Kidney glomerular epithelial cell (primary cell): ENCODE measurements around the gene DDOST.

Experiments
- DNase-seq: peaks from one replicate; lab custom pipeline; 2025; lab: John Stamatoyannopoulos, UW

Gene DDOST

DNA sequence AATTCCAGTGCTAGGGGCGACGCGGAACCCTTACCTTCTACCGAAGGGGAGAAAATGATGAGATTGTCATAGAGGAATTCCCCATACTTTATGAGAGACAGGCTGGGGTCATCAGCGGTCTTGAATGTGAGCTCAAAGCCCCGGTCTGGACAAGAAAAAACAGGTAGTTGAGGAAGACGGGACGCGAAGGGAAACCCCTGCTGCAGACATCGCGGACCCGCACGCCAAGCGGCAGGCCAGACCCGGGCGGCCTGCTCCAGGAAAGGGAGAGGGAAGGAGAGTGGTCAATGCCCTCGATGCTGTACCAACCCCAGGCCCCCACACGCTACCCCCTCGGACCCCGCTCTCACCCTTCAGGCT lies 342 bp downstream of the DDOST start:
- DNase-seq = no peak

DNA sequence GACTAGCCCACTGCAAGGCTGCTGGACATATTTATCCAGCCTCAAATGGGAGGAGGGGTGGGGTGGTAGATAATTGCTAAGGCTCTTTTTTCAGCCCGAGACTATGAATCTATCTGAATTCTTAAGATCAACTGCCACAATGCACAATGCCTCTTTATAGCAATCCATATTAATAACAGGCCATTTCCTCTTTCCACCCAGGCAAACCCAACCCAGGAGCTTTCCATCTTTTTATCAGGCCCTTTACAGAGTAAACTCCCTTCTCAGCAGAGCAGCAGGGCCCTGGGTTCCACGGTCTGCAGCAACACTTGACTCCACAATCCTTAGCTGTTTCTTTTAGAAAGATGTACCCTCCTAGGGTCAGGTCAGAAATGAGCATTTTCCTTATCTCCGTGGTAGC lies 806 bp downstream of the DDOST start:
- no peak for DNase-seq

DNA sequence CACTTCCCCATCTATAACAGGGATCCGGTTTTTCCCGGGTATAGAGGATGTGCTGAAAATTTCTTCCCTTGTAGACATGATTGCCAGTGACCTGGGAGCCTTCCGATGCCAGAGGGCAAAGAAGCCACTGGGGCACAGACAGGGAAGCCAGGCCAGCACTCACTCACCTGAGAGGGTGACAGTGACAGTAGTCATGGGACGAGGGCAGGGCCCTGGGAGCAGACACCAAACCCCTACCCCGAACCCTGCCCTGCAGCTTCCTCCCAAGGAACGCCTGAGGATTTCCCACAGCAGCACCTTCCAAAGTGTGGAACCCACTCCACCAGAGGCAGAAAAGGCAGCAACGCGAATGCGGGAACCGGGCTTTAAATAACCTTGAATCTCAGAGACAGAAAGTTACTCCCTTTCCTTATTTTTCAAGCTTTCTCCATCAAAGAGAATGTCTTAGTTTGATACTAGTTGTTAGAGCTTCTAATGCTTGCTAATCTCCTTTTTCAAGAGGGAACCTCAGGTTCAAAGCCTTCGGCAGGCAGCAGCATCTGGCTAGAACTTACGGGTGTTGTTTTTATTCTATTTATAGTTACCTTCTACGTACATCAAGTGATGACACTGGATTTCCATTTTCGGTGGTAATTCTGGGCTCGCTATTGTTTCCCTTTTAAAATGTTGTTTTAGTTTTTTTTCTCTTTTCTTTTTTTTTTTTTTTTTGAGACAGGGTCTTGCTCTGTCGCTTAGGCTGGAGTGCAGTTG lies 2.8 kb downstream of the DDOST start:
- DNase-seq = no peak

DNA sequence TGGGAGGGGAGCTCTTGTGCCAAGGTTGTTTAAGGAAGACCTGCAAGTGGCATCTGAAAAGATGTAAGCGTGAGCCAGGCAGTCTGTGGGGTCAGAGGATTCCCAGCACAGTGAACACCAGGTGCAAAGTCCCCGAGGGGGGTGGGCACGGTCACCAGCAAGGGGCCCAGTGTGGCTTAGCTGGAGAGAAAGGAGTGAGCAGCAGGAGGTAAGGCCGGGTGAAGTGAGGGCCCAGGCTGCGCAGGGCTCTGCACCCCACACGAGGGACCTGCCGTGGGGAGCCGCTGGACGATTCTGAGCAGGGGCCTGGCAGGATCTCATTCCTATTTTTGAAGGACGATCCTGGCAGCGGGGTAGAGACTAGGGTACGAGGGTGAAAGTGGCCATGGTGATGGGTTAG lies 4.1 kb downstream of the DDOST start:
- no peak for DNase-seq

DNA sequence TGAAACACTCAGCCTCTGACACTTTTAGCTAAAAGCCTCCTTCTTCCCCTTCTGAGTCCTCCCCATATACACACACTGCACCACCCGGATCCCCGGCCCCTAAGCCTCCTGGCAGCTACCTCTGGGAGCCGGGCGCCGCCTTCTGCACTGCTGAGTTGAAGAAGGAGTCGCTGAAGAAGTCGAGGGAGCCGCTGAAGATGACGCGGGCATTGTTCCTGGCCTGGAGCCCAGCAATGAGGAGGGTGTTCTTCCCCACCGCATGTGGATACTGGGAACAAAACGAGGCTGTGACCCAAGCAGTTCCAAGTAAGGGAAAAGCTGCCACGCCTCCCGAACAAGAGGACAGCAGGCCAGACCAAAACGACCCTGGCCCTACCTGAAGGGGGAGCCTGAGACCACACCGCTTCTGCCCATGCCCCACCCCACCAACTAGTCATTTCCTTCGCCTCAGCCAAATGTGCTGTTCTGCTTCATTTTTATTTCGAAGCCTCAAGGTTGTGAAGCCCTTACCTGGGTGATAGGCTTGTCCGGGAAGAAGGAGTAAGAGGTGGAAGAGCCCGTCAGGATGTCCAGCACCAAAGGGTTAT lies 7.0 kb downstream of the DDOST start:
- DNase-seq = no peak

DNA sequence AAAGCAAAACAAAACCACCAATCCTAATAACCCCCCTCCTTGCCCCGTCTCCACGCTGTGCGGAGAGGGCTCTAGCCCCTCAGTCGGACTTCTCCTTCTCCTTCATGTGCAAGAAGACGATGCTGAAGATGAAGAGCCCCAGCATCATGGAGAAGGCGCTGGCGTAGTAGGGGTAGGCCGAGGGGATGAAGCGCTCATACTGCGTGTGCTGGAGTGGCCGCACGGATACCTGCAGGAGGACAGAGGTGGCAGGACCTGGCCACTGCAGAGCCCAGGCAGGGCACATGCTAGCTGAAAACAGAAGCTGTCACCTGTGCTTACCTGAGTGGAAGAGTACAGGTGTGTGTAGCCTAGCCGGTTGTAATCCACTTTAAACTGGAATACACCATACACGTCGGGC lies 8.9 kb downstream of the DDOST start:
- no peak for DNase-seq

DNA sequence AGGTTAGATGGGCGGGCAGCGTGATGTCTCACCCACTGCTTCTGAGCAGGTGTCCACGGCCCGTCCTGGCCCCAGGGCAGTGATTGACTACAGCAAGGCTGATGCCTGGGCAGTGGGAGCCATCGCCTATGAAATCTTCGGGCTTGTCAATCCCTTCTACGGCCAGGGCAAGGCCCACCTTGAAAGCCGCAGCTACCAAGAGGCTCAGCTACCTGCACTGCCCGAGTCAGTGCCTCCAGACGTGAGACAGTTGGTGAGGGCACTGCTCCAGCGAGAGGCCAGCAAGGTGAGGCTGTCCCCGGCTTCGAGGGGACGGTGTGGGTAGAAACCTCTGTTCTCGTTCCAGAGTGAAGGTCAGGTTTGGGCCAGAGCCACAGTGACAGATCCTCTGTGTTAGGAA lies 12.2 kb downstream of the DDOST start:
- no peak for DNase-seq

DNA sequence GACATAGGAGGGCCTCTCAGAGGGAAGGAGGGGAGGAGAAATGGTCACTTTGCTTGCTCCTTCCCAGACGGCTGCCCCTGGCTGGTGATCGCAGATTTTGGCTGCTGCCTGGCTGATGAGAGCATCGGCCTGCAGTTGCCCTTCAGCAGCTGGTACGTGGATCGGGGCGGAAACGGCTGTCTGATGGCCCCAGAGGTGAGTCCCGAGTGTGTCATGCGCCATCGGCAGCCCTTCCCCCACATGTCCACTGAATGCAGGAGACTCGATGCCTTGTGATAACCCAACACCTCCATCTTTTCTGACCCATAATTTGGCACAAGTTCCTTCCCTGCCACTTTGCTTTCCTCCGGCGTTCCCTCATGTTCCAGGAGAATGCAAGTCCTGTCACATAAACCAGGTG lies 12.7 kb downstream of the DDOST start:
- DNase-seq = no peak

DNA sequence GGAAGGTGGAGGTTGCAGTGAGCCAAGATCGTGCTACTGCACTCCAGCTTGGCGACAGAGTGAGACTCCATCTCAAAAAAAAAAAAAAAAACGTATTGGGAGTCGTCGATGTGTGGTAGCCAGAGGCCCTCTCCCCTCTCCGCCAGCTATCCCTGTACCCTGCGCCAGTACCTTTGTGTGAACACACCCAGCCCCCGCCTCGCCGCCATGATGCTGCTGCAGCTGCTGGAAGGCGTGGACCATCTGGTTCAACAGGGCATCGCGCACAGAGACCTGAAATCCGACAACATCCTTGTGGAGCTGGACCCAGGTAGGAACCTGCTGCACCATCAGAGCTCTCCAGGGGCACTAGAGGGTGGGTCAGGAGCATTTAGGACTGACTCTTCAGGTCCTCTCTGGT lies 15.8 kb downstream of the DDOST start:
- DNase-seq = no peak

DNA sequence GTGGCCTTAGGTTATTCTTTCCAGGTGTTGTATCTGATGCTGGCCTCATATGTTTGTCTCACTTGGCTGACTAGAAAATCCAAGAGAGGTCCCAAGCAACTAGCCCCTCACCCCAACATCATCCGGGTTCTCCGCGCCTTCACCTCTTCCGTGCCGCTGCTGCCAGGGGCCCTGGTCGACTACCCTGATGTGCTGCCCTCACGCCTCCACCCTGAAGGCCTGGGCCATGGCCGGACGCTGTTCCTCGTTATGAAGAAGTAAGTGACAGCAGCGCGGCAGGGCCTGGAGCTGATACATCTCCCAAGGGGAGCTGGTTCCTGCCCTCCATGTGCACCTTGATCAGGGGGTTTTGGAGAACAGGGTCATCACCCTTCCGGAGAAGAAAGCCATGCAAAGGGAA lies 16.8 kb downstream of the DDOST start:
- no peak for DNase-seq

DNA sequence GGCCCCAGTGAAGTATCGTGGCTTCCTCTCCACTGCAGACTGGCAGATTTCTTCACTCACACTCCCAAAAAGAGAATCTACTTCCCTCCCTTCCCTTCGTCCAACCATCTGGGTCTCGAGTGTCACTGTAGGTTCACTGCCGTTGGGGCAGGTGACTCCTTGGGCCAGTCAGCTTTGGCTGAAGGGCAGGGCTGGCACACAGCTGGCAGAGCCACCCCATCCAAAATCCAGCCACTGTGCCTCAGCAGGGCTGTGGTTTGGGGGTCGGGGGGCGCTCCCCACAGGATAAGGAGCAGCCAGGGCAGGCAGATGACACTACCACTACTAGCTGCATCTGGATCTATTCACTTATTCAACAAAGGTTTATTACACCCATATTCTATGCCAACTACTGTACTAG lies 18.1 kb downstream of the DDOST start:
- DNase-seq = no peak

DNA sequence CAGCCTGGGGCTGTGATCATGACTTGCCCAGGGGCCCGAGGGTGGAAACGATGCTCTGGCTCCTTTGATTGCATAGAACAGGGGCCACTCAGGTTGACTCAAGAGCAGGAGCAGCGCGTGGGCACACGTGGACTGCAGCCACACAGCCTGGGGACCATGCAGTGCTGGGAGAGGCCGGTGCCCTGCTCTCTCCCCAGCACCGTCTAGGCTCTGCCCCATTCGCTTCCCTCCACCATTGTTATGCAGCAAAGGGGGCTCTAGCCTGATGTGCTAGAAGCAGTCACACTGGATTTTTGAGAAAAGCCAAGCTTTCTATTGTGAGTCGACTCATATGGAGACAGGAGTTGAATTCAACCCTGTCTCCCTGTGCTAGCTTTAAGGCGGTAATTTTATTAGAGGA lies 19.2 kb downstream of the DDOST start:
- no peak for DNase-seq

DNA sequence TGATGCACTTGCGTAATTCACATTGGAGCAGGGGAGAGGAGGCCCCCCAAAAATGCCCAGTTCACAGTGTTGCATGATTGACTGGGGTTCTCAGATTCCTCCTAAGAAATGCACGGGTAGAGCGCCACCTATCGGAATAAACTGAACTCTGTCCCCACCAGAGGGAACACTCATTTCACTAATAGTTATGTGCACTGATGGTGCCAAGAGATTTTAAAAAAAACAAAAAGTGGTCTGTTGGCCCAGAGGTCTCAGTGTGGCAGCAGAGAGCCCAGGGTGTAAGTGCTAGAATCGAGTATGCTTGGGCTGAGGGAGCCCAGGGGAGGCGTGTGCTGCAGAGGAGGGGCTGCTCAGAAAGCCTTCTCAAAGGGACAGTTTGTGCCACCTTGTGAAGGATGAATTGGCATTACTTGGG lies 21.0 kb downstream of the DDOST start:
- peak; percentile 45 for DNase-seq

DNA sequence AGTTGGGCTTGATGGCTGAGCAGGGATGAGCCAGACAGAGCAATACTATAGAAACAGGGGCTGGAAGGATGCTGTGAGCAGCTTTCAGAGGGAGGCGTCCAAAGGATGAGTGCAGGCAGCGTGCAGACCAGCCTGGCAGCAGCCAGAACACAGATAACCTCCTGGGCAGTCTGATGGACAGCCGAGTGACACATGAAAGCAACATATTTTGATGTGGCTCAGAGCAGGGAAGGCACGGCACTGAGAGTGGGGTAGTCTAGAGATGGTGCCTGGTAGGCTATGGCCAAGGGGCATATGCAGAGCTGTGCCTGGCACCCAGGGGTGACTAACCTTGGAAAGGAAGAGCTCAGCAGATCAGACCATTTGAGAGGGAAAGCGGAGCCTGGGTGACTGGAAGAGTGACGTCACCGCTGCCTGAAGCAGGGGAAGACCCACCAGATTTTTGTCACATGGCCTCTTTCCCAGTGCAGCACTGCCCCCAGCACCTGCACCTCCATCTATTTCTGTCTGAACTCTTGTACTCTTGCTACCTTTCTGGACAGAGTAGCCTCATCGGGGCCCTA lies 24.3 kb downstream of the DDOST start:
- no peak for DNase-seq

DNA sequence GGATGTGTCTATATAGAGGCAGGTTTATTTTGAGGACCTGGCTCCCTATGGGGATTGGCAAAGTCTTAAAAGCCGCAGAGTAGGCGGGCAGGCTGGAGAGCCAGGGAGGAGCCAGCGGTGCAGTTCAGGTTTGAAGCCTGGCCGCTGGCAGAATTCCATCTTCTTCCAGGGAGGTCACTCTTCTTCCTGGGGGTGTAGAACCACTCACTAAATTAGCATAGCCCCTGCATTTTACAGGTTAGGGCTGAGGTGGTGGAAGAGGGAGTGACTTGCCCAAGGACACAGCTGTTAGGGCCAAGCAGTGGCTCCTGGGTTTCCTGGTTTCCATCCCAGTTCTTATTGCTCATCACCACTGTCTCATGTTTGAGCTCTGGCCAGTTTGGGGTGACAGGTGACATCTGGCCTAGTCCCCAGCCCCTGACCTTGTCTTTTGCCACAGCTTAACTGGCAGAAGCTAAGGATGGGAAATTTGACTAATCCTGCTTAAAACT lies 26.5 kb downstream of the DDOST start:
- DNase-seq = peak; percentile 36

DNA sequence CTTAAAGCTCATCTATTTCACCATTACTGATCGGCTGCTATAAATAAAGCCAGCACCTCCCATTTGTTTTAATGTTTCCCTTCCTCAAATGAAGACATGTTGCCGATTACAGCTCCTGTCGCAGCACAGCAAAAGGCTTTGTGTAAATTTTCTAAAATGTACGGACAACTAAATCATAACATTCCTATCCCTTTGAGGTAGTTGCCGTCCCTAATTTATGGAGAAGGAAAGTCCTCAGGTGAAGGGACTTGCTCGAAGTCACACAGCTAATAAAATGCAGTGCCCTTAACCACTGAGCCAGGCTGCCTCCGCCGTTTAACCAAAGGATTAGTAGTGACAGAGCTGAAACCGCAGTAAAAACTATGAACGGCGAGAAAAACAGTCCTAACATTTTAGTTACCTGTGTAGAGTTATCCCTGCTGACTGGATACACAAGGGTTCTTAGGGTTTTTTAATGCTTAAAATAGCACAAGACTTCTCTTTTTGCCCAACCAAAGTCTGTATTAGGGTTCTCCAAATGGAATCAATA lies 27.0 kb downstream of the DDOST start:
- no peak for DNase-seq

DNA sequence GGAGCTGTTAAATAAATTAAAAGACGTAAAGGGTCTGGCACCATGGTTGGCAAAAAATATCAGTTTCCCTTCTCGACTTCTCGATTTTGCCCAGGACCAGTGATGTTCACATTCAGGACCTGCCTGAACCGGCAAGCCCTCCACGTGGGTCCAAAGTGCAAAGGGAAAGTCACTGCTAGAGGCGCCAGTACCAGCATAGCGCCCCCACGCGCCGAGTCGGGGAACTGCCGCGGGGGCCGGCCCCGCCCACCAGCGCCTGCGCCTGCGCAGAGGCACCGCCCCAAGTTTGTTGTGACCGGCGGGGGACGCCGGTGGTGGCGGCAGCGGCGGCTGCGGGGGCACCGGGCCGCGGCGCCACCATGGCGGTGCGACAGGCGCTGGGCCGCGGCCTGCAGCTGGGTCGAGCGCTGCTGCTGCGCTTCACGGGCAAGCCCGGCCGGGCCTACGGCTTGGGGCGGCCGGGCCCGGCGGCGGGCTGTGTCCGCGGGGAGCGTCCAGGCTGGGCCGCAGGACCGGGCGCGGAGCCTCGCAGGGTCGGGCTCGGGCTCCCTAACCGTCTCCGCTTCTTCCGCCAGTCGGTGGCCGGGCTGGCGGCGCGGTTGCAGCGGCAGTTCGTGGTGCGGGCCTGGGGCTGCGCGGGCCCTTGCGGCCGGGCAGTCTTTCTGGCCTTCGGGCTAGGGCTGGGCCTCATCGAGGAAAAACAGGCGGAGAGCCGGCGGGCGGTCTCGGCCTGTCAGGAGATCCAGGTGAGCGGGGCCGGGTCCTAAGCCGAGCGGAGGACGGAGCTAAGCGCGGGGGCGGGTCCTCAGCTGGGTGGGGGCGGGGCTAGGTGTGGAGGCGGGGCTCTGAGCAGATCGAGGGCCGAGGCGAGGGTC lies 27.7 kb downstream of the DDOST start, which contains the start of gene PINK1:
TSS of gene PINK1 (plus strand) at position 269 of the 875 bp plus-strand sequence. CDS start at position 360, 91 bp downstream.
- peak; percentile 61 for DNase-seq

DNA sequence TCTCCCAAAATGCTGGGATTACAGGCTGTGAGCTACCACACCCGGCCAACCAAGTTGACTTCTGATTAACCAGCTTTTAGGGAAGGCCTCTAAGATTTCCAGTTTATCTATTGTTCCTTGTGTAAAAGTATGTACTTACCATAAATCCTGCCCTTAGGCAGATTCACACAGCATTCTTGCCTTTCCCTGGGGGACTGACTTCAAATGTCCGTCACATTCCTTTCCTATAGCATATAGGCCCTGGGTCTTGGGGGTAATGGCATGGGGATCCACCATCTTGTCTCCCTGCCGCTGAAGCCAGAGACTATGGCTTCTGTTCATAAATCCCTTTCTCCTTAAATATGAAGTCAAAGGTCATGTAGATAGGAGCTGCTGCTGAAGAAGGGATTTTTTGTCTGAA lies 28.8 kb downstream of the DDOST start:
- no peak for DNase-seq

DNA sequence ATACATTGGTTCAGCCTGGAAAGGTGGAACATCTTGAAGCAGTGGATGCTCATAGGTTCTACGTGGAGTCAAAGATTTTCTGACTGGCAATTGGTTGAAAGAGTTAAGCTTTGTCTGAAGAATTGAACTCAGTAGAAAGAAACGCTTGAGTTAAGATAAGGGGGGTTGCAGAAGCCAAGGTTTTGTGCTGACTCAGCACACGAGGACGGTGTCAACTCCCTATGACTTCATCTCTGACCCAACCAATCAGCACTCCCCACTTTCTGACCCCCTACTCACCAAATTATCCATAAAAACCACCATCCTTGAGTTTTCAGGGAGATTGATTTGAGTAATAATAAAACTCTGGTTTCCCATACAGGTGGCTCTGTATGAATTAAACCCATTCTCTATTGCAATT lies 30.4 kb downstream of the DDOST start:
- no peak for DNase-seq

DNA sequence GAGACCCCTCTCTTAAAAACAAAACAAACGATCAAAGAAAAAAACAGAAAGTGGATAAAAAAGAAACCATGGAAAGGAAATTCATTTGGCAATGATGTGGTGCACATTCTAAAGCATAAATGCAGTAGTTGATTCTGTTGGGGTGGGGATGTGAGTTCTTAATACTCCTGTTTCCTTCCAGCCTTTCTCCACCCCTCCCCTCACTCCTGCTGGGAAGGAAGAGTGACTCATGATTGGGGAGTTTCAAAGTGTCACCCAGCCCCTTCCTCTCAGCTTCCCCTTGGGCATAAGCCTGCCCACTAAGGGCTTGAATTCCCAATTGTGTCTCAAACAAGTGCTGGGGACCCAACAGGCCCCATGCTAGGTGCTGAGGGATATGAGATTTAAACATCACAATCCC lies 34.6 kb downstream of the DDOST start:
- no peak for DNase-seq

DNA sequence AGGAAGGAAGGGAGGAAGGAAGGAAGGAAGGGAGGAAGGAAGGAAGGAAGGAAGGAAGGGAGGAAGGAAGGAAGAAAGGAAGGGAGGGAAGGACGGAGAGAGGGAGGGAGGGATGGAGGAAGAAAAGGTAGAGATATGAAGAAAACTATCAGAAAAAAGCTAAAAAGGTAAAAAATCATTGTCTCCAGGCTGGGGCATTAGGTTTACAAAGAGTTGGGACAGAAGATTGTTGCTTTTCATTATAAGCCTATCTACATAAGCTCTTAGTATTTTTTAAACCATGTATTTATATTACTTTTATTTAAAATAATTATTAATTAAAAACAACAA lies 35.1 kb downstream of the DDOST start:
- no peak for DNase-seq
